Liver (tissue), 3 donors: ENCODE data around the gene FUT4.

Source experiments
- CTCF ChIP-seq: fragments of 150-350 bp; IDR thresholded peaks from 2 replicates; pipeline ENCODE4 v1.5.1; 2017; ENCODE audit warnings: improper control_type of control experiment, low read depth, low read length; ENCODE audit not compliant: missing input control
- JUND ChIP-seq, 2 donors: IDR thresholded peaks; 2 replicates each; pipeline ENCODE4 v1.6.1; 2016; ENCODE audit warnings: antibody characterized with exemption in 2 of 2
- RAD21 ChIP-seq, 2 donors: IDR thresholded peaks; 2 replicates each; pipeline ENCODE4 v1.6.1; 2016; ENCODE audit warnings: antibody characterized with exemption in 2 of 2, mild to moderate bottlenecking in 2 of 2
- REST ChIP-seq: IDR thresholded peaks from 2 replicates; pipeline ENCODE4 v1.6.1; 2016; ENCODE audit warnings: antibody characterized with exemption, mild to moderate bottlenecking
- SP1 ChIP-seq: IDR thresholded peaks from 2 replicates; pipeline ENCODE4 v1.6.1; 2018; ENCODE audit warnings: antibody characterized with exemption, mild to moderate bottlenecking
- donor health status: healthy.
- donor health status: healthy.

- TF ChIP-seq CTCF (no peak), RAD21 (IDR thresholded peaks at IDR 0.05) (no peak), REST (no peak), SP1 (no peak), JUND (IDR thresholded peaks at IDR 0.05) (no peak)
Measured at GRCh38 chr11:94526645-94527438, 16.9 kb upstream of the FUT4 start.
